NCI-H2081 treated with DMSO at 0.1 percent for 48 hours (cell line): ENCODE measurements around the gene FRMD4A.
"Not testable (repeated sequence)": the region's sequence is repeated elsewhere in the genome, so short reads cannot be mapped to it uniquely, and the experiment has no call there.

Experiments
- DNase-seq: peaks from one replicate; lab custom pipeline; 2025; lab: John Stamatoyannopoulos, UW

FRMD4A gene

GRCh38 chr10:13810568-13810967 is 520.2 kb downstream of the FRMD4A start:
- no peak for DNase-seq

GRCh38 chr10:13809427-13809826 is 521.3 kb downstream of the FRMD4A start:
- no peak for DNase-seq

GRCh38 chr10:13808556-13809391 is 522.0 kb downstream of the FRMD4A start:
- DNase-seq = no peak

- no peak for DNase-seq
Observed at GRCh38 chr10:13806419-13806818, 524.3 kb downstream of the FRMD4A start.

GRCh38 chr10:13803566-13804554 is 526.9 kb downstream of the FRMD4A start:
- no peak for DNase-seq

GRCh38 chr10:13801907-13802288 is 528.8 kb downstream of the FRMD4A start:
- no peak for DNase-seq

- DNase-seq = no peak
Observed at GRCh38 chr10:13801156-13801906, 529.4 kb downstream of the FRMD4A start.

- DNase-seq = no peak
Observed at GRCh38 chr10:13797164-13797563, 533.6 kb downstream of the FRMD4A start.

- no peak for DNase-seq
Observed at GRCh38 chr10:13795653-13796555, 534.8 kb downstream of the FRMD4A start.

- DNase-seq = peak; percentile 46
Observed at GRCh38 chr10:13794992-13795612, 535.6 kb downstream of the FRMD4A start.

GRCh38 chr10:13792006-13792405 is 538.7 kb downstream of the FRMD4A start:
- DNase-seq = no peak

GRCh38 chr10:13791483-13791882 is 539.2 kb downstream of the FRMD4A start:
- no peak for DNase-seq

- no peak for DNase-seq
Observed at GRCh38 chr10:13790196-13790595, 540.5 kb downstream of the FRMD4A start.

GRCh38 chr10:13789448-13789829 is 541.3 kb downstream of the FRMD4A start:
- no peak for DNase-seq

- DNase-seq = no peak
Observed at GRCh38 chr10:13788711-13789447, 541.8 kb downstream of the FRMD4A start.

- DNase-seq = no peak
Observed at GRCh38 chr10:13788320-13788600, 542.5 kb downstream of the FRMD4A start.

- DNase-seq = no peak
Observed at GRCh38 chr10:13787015-13787421, 543.7 kb downstream of the FRMD4A start.

GRCh38 chr10:13784067-13784466 is 546.7 kb downstream of the FRMD4A start:
- no peak for DNase-seq

GRCh38 chr10:13779748-13780147 is 551.0 kb downstream of the FRMD4A start:
- DNase-seq = no peak

- not testable (repeated sequence) for DNase-seq
Observed at GRCh38 chr10:13778693-13778960, 552.1 kb downstream of the FRMD4A start.
